NCI-H82 (cell line): ENCODE data around the gene FOSL1.
A peak's percentile ranks its signal among the peaks of the same experiment; 100 is the strongest.

Experiments used
- DNase-seq: peaks from one replicate; lab custom pipeline; 2025; lab: John Stamatoyannopoulos, UW

The FOSL1 gene

DNA sequence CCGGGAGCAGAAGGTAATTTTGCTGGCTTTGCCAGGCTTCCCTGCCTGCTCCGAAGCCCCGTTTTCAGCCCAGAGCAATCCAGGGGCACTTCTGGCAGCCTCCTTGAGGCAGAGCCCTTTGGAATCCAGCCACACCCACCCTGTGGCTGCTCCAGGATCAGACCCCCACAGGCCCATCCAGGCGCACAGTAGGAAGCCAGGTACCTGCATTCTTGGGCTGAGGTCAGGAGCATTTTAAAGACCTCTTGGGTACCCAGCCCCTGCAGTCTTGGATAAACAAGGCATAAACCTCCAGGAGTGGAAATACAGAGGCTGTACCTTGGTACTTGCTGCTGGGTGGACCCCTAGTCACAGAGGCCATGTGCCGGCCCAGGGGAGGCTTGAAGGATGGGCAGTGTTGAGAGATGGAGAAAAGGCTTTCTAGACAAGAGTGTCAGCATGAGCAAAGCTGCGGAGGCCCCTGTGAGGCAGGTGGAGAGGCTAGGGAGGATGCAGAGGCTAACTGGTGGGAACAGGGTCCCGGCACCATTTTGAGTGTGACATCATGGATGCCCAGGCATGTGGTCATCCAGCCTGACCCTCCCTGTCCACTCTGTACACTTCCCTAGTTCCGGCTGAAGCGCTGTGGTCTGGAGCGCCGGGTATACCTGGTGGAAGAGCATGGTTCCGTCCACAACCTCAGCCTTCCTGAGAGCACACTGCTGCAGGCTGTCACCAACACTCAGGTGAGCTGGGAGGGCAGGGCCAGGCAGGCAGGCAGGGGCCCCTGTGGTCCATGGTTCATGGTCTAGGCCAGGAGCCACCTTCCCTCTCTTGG, 36.1 kb downstream of the FOSL1 start:
- no peak for DNase-seq

DNA sequence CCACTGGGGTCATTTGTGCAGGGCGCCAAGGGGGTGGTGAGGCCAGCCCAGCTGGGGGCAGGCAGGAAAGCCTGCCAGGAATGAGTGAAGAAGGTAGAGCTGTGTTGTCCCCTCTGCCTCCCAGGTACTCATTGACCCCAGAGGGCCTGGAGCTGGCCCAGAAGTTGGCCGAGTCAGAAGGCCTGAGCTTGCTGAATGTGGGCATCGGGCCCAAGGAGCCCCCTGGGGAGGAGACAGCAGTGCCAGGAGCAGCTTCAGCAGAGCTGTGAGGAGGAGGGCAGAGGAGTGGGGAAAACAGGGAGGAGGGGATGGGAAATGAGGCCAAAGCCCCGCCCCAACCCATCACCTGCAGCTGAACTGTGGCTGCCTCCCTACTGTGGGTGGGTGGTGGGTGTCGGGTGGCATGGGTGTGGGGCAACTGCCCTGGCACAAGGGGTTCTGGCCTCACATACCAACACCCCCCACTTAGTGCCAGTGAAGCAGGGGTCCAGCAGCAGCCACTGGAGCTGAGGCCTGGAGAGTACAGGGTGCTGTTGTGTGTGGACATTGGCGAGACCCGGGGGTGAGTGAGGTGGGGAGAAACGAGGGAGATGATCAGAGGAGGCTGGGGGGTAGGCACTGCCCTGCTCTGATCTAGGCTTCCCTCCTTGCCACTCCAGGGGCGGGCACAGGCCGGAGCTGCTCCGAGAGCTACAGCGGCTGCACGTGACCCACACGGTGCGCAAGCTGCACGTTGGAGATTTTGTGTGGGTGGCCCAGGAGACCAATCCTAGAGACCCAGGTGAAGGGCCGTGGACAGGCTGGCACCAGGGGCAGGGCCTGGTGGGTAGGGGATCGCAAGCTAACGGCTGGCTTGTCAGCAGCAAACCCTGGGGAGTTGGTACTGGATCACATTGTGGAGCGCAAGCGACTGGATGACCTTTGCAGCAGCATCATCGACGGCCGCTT, 37.0 kb downstream of the FOSL1 start:
- DNase-seq: no peak

DNA sequence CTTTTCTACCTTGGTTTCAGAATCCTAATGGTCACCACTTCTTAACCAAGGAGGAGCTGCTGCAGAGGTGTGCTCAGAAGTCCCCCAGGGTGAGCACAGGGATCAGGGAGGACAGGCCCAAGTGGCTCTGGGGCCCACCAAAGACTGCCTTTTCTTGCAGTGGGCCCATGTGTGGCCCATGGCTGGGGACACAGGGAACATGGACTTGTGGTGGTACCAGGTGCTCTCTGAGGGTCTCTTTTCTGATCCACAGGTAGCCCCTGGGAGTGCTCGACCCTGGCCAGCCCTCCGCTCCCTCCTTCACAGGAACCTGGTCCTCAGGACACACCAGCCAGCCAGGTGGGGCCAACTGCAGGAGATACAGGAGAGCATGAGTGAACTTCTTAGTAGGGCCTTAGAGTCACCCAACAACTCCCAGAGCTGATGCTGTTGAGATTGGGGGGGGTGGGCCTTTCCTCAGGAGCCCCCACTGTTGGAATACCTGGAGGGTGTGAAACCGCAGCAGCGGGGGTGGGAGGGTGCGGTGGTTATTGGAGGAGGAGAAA, 37.9 kb downstream of the FOSL1 start:
- no peak for DNase-seq

GRCh38 chr11:65861533-65862183, 38.5 kb downstream of the FOSL1 start:
- no peak for DNase-seq

DNA sequence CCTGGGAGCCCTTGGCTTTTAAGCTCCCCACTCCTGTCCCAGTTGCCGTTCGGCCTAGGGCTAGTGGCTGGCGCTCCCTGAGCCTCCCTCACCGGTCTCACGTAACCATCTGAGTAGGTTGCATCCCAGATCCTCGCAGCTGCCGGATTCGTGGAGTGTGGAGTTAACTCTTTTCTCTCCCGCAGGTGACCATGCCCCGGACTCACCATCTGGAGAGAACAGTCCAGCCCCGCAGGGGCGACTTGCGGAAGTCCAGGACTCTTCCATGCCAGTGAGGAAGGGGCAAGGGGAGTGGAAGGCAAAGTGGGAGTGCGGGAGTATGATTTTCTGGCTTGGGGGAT, 39.1 kb downstream of the FOSL1 start:
- DNase-seq: no peak

- peak; percentile 97 for DNase-seq
Measured at GRCh38 chr11:65860278-65861164, 39.7 kb downstream of the FOSL1 start, which contains the start of gene MUS81. MUS81 (plus strand) TSS chr11:65860433; CDS start chr11:65860754, 321 bp downstream.

DNA sequence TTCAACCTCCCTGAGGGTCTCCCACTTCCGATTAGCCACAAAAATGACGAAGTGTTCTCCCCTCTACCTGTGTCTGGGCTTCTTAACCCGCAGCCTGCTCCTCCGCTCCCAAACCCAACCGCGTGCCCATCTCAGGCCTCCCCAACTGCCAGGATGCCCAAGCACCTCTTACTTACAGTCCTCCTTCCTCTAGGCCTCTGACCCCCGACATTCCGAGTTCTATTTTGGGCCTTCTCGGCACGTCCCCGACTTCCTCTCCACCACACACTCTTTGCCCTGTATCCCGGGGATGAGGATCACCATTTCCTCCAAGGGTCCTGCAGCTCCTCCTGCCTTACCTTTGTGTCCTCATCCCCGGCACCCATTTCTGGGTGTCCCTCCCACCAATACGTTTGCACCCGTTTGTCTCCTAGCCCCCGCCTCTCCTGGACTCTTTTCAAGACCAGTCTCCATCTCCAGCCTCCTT, 40.3 kb downstream of the FOSL1 start:
- no peak for DNase-seq

GRCh38 chr11:65859095-65859811, 40.9 kb downstream of the FOSL1 start:
- peak; percentile 100 for DNase-seq

DNA sequence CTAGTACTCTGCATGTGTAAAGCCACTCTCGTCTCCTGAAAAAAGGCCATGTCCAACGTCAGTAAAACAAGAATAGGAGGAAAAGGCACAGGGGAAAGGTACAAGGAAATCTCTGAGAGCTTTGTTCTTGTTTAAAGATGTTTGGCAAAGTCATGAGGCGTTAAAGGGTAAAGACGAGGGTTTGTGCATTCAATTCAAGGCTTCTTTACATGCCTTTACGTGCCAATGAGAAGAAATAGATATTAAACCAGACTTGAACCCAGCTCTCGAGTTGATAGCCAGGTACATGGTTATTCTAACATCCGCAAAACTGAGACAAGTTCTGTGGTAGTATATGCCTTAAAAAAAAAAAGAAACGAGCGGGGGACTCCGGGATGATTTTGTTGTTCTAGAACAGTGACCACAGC, 41.5 kb downstream of the FOSL1 start:
- no peak for DNase-seq

DNA sequence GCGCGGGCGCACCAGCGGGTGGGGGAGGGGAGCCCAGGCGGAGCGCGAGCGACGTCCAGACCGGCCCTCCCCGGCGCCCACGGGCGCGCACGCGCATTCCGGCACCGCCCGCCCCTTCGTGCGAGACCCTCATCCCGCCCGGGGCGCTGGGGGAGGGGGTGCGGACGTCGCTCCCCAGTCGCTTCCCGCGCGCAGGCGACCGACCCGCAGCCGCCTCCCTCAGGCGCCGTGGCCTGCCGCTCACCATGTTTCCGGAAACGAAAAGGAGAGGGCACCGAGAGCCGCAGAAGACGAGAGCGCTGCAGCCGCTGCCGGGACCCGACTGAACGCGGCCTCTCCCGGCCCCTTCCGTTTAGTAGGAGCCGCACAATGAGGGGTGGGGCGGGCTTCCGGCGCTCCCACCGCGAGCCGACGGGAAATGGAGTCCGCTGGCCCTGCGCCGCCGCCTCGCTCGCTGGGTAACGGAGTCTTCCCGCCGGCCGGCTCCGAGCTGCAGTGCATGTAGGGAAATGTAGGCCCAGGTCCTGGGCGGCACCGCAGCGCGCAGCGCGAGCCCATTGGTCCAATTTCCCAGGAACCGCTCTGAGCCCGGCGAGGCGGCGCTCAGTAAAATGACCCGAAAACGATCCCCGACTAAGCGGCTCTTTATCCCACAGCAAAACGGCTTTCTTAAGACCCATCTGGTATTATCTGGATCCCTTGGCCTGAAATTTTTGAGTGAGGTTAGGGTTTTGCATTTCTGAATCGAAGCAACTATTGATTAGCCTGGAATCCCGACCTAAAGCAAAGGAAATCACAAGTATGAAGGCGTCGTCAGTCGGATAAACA, 42.1 kb downstream of the FOSL1 start, which contains the start of gene CFL1:
Gene CFL1 (minus strand): TSS at position 328 of the 828 bp plus-strand sequence. CDS start 81 bp downstream, at position 247.
- peak; percentile 97 for DNase-seq

- no peak for DNase-seq
Measured at GRCh38 chr11:65857500-65857852, 42.7 kb downstream of the FOSL1 start.

GRCh38 chr11:65856689-65857499, 43.3 kb downstream of the FOSL1 start:
- DNase-seq: peak; percentile 68

- no peak for DNase-seq
Measured at GRCh38 chr11:65855927-65856363, 44.2 kb downstream of the FOSL1 start.

DNA sequence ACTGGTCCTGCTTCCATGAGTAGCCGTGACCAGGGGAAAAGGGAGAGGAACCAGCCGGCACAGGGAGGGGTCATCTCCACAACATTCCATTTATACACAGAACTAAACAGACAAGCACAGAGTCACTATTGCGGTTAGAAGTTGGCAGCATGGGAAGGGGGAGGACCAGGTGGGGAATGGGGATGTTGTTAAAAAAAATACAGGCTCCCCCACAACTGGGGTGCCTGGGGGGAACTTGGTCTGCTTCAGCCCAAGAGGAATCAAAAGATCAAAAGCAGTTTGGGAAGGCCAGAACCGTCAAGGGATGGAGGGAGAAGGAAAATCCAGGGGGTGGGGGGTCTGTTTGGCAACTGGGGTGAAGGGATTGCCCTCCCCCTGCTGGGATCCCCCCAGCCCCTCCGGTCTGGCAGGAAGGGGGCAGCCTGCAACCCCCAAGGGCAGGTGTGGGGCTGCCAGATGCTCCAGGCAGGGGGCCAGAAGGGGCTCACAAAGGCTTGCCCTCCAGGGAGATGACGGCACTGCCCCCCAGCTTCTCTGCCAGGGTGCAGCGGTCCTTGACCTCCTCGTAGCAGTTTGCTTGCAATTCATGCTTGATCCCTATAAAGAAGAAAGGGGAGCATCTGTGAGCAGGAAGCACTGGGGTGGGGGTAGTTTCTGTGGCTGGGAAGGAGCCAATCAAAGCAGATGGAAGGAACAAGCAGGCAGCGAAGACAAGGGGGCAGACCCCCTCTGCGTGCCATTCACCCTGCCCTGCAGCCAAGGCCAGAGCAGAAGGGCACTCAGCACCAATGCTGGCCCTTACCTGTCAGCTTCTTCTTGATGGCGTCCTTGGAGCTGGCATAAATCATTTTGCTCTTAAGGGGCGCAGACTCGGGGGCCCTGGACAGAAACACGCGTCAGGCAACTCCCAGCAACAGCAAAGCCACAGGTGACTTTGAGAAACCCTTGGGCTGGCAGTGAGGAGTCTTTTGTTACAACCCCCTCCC, 45.0 kb downstream of the FOSL1 start:
- DNase-seq: no peak

DNA sequence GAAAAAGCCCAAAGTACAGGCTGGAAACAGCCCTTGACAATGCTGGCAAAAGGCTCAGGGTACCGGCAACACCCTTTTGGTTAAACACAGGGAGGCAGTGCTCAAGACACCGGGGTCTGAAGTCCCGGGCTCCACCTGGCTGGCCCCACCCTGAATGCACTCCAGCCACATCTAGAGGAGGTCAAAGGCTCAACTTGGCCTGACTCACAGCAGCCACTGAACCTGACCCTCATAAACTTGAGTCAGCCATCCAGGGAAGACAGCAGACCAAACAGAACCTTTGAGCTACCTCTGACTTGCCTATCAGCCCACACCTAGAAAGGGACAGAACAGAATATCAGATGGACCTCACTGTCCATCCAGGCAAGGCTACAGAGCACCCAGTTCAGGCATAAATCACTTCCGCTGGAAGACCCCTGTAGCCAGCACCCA, 46.0 kb downstream of the FOSL1 start:
- no peak for DNase-seq

- peak; percentile 30 for DNase-seq
Measured at GRCh38 chr11:65853246-65853979, 46.8 kb downstream of the FOSL1 start.
